IMR-90 (cell line): ENCODE data around the gene BRCC3. TPM values are rescaled to one million over a fixed set of nuclear protein-coding genes. Genes with fewer than 3 reads are reported as not detected.

Source experiments
- ATAC-seq: fragments of 200-7000 bp; cut with Tn5 transposase; 2 replicates; pipeline ENCODE4 v1.9.1; 2020; ENCODE audit warnings: low read depth, mild to moderate bottlenecking, moderate library complexity
- BruUV-seq: library from RNA; stranded (reverse); fragments of 400-500 nt; replicated peaks from 2 replicates; lab custom pipeline; 2021; lab: Mats Ljungman, UMichigan
- CTCF ChIA-PET: fragments of 300-600 bp; formaldehyde crosslinking; extraction: SDS; loops from one replicate; lab custom pipeline; 2021; ENCODE audit warnings: antibody characterized with exemption; lab: Yijun Ruan, JAX
- POLR2A ChIA-PET: fragments of 300-600 bp; sonication (Branson Sonifier 250); formaldehyde crosslinking; loops from one replicate; lab custom pipeline; 2022; ENCODE audit warnings: antibody characterized with exemption; ENCODE audit not compliant: unreplicated experiment; lab: Charles Lee
- DNase-seq: peaks from one replicate; pipeline ENCODE4 v3.0.0; 2013
- H2AFZ ChIP-seq: replicated peaks from 2 replicates; pipeline ENCODE3; 2013; ENCODE audit warnings: low read length, mild to moderate bottlenecking; ENCODE audit not compliant: poor library complexity
- H2AK5ac ChIP-seq: 2 replicates; pipeline ENCODE4 v1.6.1; 2013; ENCODE audit warnings: low read depth, low read length, inconsistent platforms
- H2AK9ac ChIP-seq: replicated peaks from 2 replicates; pipeline ENCODE3; 2013; ENCODE audit warnings: mild to moderate bottlenecking, low read depth, low read length, moderate library complexity; ENCODE audit not compliant: poor library complexity
- H2BK120ac ChIP-seq: 2 replicates; pipeline ENCODE4 v1.6.1; 2013; ENCODE audit warnings: low read depth, low read length, inconsistent platforms
- H2BK15ac ChIP-seq: 3 replicates; pipeline ENCODE4 v1.6.1; 2013; ENCODE audit warnings: low read depth, low read length, inconsistent platforms
- H2BK20ac ChIP-seq: 2 replicates; pipeline ENCODE4 v1.6.1; 2013; ENCODE audit warnings: low read depth, mild to moderate bottlenecking, inconsistent platforms, low read length, moderate library complexity
- H2BK5ac ChIP-seq: 2 replicates; pipeline ENCODE4 v1.6.1; 2013; ENCODE audit warnings: mild to moderate bottlenecking, low read depth, low read length, inconsistent platforms; ENCODE audit not compliant: poor library complexity, severe bottlenecking
- H3K14ac ChIP-seq: replicated peaks from 2 replicates; pipeline ENCODE4 v1.6.1; 2013; ENCODE audit warnings: low read depth, low read length, inconsistent platforms
- H3K18ac ChIP-seq: 2 replicates; pipeline ENCODE4 v1.6.1; 2013; ENCODE audit warnings: low read depth, low read length, control low read depth
- H3K23ac ChIP-seq: 2 replicates; pipeline ENCODE4 v1.6.1; 2013; ENCODE audit warnings: low read depth, low read length, inconsistent platforms
- H3K27ac ChIP-seq: 2 replicates; pipeline ENCODE4 v1.5.1; 2013; ENCODE audit warnings: mild to moderate bottlenecking, control low read depth, low read length; ENCODE audit not compliant: insufficient read depth
- H3K27me3 ChIP-seq: 2 replicates; pipeline ENCODE4 v1.6.1; 2013; ENCODE audit warnings: low read length; ENCODE audit not compliant: control insufficient read depth, insufficient read depth
- H3K36me3 ChIP-seq: 2 replicates; pipeline ENCODE4 v1.6.1; 2013; ENCODE audit warnings: low read length, mixed read lengths; ENCODE audit not compliant: control insufficient read depth, insufficient read depth
- H3K4ac ChIP-seq: 2 replicates; pipeline ENCODE4 v1.6.1; 2013; ENCODE audit warnings: low read depth, low read length, inconsistent platforms
- H3K4me1 ChIP-seq: 2 replicates; pipeline ENCODE4 v1.6.1; 2013; ENCODE audit warnings: low read length, mixed read lengths; ENCODE audit not compliant: control insufficient read depth, insufficient read depth
- H3K4me2 ChIP-seq: 2 replicates; pipeline ENCODE4 v1.6.1; 2013; ENCODE audit warnings: low read depth, mild to moderate bottlenecking, control low read depth, low read length, moderate library complexity
- H3K4me3 ChIP-seq: 2 replicates; pipeline ENCODE4 v1.5.1; 2013; ENCODE audit warnings: low read depth, mild to moderate bottlenecking, control low read depth, low read length, moderate library complexity; ENCODE audit not compliant: insufficient read depth
- H3K56ac ChIP-seq: 2 replicates; pipeline ENCODE4 v1.6.1; 2013; ENCODE audit warnings: low read length, inconsistent platforms; ENCODE audit not compliant: insufficient read depth; ENCODE audit errors: extremely low read depth
- H3K79me1 ChIP-seq, 2 experiments: 2 replicates each; pipeline ENCODE4 v1.6.1; 2013; ENCODE audit warnings: low read length in 2 of 2, inconsistent platforms in 1 of 2, low read depth in 1 of 2
- H3K9ac ChIP-seq: 2 replicates; pipeline ENCODE4 v1.6.1; 2013; ENCODE audit warnings: low read depth, low read length, control low read depth
- H3K9me1 ChIP-seq: 2 replicates; pipeline ENCODE4 v1.6.1; 2013; ENCODE audit warnings: low read length, inconsistent platforms; ENCODE audit not compliant: insufficient read depth
- H3K9me3 ChIP-seq: 2 replicates; pipeline ENCODE4 v1.6.1; 2013; ENCODE audit warnings: low read length; ENCODE audit not compliant: control insufficient read depth, insufficient read depth
- H4K20me1 ChIP-seq: 2 replicates; pipeline ENCODE4 v1.6.1; 2013; ENCODE audit warnings: low read length, inconsistent platforms; ENCODE audit not compliant: insufficient read depth
- H4K5ac ChIP-seq: 2 replicates; pipeline ENCODE4 v1.6.1; 2013; ENCODE audit warnings: mild to moderate bottlenecking, low read depth, low read length, control low read depth
- H4K8ac ChIP-seq, 2 experiments: 2 replicates each; pipeline ENCODE4 v1.6.1; 2013; ENCODE audit warnings: low read depth in 2 of 2, low read length in 2 of 2, control low read depth in 1 of 2, inconsistent platforms in 1 of 2
- H4K91ac ChIP-seq: 2 replicates; pipeline ENCODE4 v1.6.1; 2013; ENCODE audit warnings: low read depth, low read length, inconsistent platforms; ENCODE audit not compliant: insufficient read depth
- CEBPB ChIP-seq: IDR thresholded peaks from 2 replicates; pipeline ENCODE4 v1.6.1; 2012; ENCODE audit warnings: low read depth, low read length, improper control_type of control experiment
- MAFK ChIP-seq: IDR thresholded peaks from 2 replicates; pipeline ENCODE4 v1.6.1; 2012; ENCODE audit warnings: low read depth, low read length, improper control_type of control experiment
- MXI1 ChIP-seq: IDR thresholded peaks from 2 replicates; pipeline ENCODE4 v1.6.1; 2012; ENCODE audit warnings: low read depth, mild to moderate bottlenecking, low read length, moderate library complexity, borderline replicate concordance
- WGBS, 2 experiments: methylation state at CpG; one replicate each; pipeline versions ENCODE4 v1.1.5 to v1.1.7; 2013; ENCODE audit warnings: missing lambda C conversion rate in 2 of 2; ENCODE audit not compliant: insufficient read length in 1 of 2; ENCODE audit errors: extremely low coverage in 2 of 2; 5-methylcytosine and 5-hydroxymethylcytosine counted together
- dilution Hi-C: fragments of 300-500 bp; cut with HindIII; formaldehyde crosslinking; loops from one replicate; pipeline ENCODE4 v1.14.3; 2018; ENCODE audit warnings: low sequenced_read_pairs; ENCODE audit not compliant: unreplicated experiment
- in situ Hi-C: fragments of 300-500 bp; cut with MboI; formaldehyde crosslinking; loops from 3 replicates; pipeline ENCODE4 v1.14.3; 2019; ENCODE audit warnings: low sequenced_read_pairs, inconsistent platforms, mixed read lengths
- intact Hi-C: fragments of 100-400 bp; cut with micrococcal nuclease; formaldehyde crosslinking; loops from 2 replicates; pipeline ENCODE4 v1.10.0; 2022
- polyA plus RNA-seq, 3 experiments: library from polyadenylated mRNA; depleted of rRNA; stranded (reverse); fragments of >200 nt; gene quantifications; 2 replicates each; pipeline ENCODE4 v1.2.3, GENCODE V29; 2012; ENCODE audit warnings: low replicate concordance in 1 of 3
- total RNA-seq: library from RNA; depleted of rRNA; stranded (reverse); fragments of >200 nt; gene quantifications from 2 replicates; pipeline ENCODE4 v1.2.3, GENCODE V29; 2012

Gene BRCC3
- total and polyA plus RNA-seq, 2 of the 4 experiments (the other 2 are of a cell fraction) = 14.4 to 24.7 TPM

DNA sequence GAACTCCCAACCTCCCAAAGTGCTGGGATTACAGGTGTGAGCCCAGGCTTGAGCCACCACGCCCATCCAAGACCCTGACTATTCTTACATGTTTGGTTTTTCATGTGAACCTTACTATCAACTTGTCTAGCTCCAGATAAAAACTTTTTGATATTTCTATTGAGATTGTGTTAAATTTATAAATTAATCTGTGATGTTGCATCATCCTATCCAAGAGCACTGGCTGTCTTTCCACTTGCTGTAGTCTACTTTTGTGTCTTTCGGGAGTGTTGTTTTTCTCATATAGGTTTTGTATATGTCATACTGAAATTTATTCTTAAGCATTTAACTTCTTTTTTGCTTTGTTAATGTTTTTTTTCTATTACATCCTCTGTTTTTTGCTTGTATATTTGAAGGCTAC, 34.6 kb downstream of the BRCC3 start:
- Histone ChIP-seq H2BK15ac (no peak overlapping the region), H3K23ac (no peak overlapping the region), H3K9ac (no peak overlapping the region), H3K18ac (no peak overlapping the region), H4K5ac (no peak overlapping the region), H3K27ac (no peak overlapping the region), H3K14ac (no peak overlapping the region), H2BK20ac (no peak overlapping the region), H3K4me3 (no peak overlapping the region), H2AK5ac (no peak overlapping the region), H3K56ac (no peak overlapping the region), H3K79me1 (no peaks in the 10 kb centered on the region), H4K20me1 (no peaks in the 10 kb centered on the region), H2BK120ac (no peak overlapping the region), H3K4ac (no peak overlapping the region), H3K36me3 (0 out of 2 replicates have a peak, but pooled peaks cover 1% of the 10 kb centered on the region), H4K91ac (no peak overlapping the region), H2AFZ (no peak overlapping the region), H2AK9ac (no peak overlapping the region), H3K27me3 (no peaks in the 10 kb centered on the region), H3K4me2 (no peak overlapping the region), H3K9me1 (no peaks in the 10 kb centered on the region), H3K9me3 (no peaks in the 10 kb centered on the region), H4K8ac (no peak overlapping the region), H2BK5ac (no peak overlapping the region), H3K4me1 (no peaks in the 10 kb centered on the region)
- ATAC-seq (no peak), DNase-seq (no peak)
- ChIA-PET CTCF (no interaction called here), POLR2A (no interaction called here)
- in situ Hi-C loops = no loop called here
- TF ChIP-seq CEBPB = peak; percentile 30; the same call in 1 of the 2 replicates
- TF ChIP-seq MAFK = no peak
- no peak for TF ChIP-seq MXI1
- BruUV-seq = no TSS peak
- intact Hi-C loops = no loop called here
- WGBS, 2 experiments = no CpG with 5 or more reads among the region's 2 CpGs
- dilution Hi-C loops = no loop called here
